Fibroblast of mammary gland (primary cell): ENCODE data around the gene WDR48.

Source experiments
- DNase-seq: peaks from one replicate; pipeline ENCODE4 v3.0.0-alpha.2; 2010; ENCODE audit warnings: low read depth
- H3K4me3 ChIP-seq: 2 replicates; pipeline ENCODE4 v1.5.1; 2011; ENCODE audit warnings: low read depth, mild to moderate bottlenecking, low read length, moderate library complexity; ENCODE audit not compliant: control insufficient read depth
- TF ChIP-seq, protein P1 (sequence below): conservative IDR thresholded peaks from 2 replicates; pipeline ENCODE4 v1.5.1; 2011; ENCODE audit warnings: low read depth, low read length, inconsistent platforms; ENCODE audit not compliant: control insufficient read depth, insufficient read depth

The WDR48 gene

DNA sequence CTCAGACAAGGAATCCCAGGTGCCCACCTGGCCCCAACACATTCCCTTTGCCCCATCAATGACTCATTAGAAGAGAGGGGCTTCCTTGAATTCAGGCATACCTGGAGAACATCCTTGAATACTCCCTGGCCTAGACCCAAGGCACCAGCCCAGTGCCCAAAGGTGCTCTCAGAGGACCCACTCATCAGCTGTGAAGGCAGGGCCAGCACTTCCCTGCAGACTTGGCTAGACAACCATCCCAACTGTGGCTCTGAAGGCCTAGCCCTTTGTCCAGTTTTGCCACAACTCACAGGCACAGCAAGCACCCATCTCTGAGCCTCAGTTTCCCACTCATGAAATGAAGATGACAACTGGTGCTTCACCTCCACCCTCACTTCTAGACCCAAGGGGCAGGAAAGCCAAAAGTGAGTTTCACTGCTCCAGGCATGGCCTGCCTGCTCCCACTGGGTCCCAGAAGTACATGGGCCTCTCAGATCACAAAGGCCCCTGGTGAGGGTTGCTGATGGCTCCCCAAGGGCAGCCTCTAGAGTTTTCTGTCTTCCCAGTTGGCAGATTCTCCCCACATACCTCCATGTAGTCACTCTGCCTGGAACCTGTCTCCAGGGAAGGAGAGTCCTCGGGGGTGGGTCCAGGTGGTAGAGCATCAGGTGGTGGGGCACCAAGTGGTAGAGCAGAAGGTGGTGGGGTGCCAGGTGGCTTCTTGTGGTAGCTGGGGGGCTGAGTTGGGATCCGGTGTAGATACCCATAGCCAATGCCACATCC, 48.1 kb downstream of the WDR48 start:
- TF ChIP-seq, protein P1, sequence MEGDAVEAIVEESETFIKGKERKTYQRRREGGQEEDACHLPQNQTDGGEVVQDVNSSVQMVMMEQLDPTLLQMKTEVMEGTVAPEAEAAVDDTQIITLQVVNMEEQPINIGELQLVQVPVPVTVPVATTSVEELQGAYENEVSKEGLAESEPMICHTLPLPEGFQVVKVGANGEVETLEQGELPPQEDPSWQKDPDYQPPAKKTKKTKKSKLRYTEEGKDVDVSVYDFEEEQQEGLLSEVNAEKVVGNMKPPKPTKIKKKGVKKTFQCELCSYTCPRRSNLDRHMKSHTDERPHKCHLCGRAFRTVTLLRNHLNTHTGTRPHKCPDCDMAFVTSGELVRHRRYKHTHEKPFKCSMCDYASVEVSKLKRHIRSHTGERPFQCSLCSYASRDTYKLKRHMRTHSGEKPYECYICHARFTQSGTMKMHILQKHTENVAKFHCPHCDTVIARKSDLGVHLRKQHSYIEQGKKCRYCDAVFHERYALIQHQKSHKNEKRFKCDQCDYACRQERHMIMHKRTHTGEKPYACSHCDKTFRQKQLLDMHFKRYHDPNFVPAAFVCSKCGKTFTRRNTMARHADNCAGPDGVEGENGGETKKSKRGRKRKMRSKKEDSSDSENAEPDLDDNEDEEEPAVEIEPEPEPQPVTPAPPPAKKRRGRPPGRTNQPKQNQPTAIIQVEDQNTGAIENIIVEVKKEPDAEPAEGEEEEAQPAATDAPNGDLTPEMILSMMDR = no peak
- H3K4me3 ChIP-seq = no peak overlapping the region
- no peak for DNase-seq

DNA sequence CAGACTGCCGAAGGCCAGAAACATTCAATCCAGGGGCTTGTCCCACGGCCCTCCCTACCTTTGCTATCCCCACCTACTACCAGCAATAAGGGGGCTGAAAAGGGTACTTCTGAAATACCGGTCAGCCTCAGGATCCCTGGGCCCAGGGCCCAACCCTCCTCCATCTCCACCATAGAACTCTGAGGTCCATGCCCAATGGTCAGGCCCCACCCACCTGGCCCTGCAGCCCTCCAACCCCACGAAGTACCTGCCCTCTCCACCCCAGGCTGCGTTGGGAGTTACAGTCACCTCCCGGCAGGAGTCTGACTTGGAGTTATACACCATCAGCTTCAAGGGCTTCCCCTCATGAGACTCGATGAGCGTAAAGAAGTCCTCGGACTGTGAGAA, 48.7 kb downstream of the WDR48 start:
- TF ChIP-seq, protein P1 = no peak
- H3K4me3 ChIP-seq = no peak overlapping the region
- DNase-seq = no peak

DNA sequence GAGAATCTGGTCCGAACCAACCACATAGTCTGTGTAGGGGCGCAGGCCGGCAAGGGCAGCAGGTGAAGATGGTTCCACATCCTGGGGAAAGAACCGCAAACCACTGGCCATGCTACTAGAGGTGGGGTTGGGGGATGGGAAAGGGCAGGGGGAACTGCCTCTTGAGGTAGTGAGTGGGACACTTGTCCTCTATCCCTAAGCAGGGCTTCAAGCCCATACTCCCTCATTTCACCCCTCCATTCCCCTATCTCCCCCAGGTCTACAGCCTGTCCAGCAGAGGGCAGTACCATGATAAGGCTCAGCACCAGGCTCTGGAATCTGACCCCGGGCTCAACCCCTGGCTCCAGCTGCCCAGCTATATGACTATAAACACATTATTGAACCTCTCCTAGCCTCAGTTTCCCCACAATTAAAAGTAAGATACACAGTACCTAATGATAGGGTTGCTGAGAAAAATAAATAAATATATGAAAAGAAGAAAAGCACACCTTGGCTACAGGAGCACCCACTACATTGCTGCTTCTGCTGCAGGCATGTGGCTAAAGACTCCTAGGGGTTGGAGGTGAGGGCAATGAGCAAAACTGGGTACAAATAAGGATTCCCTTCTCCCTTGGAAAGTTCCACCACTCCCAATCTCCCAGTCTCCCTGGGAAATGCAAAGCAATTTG, 49.3 kb downstream of the WDR48 start:
- peak; percentile 44 for DNase-seq
- H3K4me3 ChIP-seq = no peak overlapping the region
- TF ChIP-seq, protein P1 = peak; percentile 74

DNA sequence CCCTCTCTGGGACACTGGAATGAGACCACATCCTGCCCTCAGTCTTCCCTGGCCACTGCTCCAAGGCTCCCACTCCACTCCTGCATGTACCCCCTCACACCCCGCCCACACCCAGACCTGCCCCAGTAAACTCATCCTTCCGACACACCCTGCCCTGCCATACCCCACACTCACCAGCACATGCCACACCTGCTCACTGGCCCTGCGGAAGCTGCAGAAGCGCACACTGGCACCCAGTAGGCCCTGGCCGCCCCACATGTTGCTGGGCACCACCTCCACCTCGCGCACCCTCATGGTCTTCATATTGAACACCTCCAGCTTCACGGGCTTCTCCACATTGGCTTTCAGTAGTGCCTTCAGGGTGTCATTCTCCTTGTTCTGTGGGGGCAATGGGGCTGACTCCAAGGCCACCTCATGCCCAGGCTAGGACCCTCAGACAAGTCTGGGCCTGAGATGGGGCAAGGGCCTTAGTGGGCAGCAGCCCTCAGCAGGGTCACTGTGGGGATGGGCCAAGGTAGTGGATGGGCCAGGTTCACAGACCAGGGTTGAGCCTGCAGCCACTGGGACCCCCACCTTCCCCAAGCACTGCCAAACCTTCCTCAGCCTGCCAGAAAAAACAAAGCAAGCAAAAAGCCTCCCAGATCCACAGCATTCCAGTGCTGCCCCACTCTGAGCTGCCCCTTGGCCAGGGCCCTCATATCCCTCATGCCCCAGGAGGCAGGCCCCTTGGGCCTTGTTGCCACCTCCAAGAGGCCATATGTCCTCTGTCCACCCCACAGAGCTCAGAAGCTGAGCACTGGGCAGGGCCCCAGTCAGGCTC, 50.9 kb downstream of the WDR48 start:
- no peak overlapping the region for H3K4me3 ChIP-seq
- DNase-seq = no peak
- TF ChIP-seq, protein P1 = no peak

DNA sequence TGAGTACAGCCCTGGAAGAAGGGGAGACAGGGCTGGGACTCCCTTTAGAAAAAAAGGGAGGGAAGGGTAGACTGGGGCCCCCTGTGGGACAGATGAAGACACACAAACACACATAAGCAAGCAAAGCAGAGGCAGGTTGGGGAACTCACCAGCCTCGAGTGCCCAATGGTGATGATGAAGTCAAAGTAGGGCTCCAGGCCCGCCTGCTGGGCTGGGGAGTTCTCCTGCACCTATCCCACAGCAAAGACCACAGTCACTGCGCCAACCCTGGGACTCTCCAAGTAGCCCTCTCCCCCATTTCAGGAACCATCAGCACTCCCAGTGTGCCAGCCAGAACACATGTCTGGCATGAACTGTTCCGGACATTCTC, 51.5 kb downstream of the WDR48 start:
- TF ChIP-seq, protein P1 = no peak
- DNase-seq = no peak
- H3K4me3 ChIP-seq = no peak overlapping the region

DNA sequence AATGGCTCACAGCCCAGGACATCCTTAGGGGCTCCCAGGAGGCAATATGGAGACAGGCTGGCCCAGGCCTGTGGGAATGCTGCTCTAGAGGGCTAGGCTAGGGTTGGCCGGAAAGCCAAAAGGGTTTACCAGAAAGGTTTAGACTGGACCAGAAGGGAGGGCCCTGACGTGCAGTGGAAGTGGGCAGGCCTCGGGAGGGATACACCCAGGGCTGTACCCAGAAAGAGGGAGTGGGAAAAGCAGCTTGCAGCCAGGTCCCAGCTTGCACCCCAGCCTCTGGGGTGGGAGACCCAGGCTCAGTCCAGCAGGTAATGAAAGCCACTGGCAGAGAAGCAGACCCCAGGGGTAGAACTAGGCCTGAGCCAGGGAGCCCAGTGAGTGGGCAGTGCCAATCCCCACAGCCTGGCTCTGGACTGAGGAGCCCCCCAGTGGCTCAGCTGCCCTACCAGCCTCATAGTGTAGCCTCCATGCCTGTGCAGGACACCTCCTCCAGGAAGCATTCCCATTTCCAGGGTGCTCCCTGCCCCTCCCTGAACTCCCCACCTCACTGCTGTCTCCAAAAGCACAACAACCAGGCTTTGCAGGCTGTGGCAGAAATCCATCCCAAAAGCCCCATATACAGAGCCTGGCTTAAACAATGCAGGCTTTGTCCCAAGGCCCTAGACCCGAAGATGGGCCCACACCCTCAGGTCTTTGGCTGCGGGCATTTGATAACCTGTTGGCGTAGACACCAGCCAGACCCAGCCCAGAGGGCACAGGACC, 52.2 kb downstream of the WDR48 start:
- TF ChIP-seq, protein P1 = no peak
- no peak for DNase-seq
- H3K4me3 ChIP-seq = no peak overlapping the region
